ENCODE measurements around the gene AP2A2. TPM values are rescaled to one million over a fixed set of nuclear protein-coding genes. Genes with fewer than 3 reads are reported as not detected.

The AP2A2 gene
- total RNA-seq, 1 donor from 2014 or later: 69.7 TPM

DNA sequence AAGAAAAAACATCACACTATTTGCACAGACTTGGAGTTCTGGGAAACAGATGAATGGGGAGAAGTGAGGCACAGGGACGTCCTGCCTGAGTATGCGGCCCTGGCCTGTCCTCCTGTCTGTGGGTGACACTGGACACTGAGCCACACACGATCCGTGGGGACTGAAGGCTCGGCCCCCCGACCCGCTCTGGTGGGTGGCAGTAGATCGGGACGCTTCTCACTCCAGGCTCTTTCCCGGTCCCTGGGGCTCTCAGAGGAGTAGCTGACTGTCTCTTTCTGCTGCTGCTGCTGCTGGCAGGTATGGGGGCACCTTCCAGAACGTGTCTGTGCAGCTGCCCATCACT, 83.1 kb downstream of the AP2A2 start:
- DNase-seq (ENCODE audit: low spot score): no peak
- Mint-ChIP-seq H3K27ac (ENCODE audit: unreplicated experiment) (no peak overlapping the region), H3K9me3 (ENCODE audit: low read depth) (no peaks in the 10 kb centered on the region), H3K4me3 (ENCODE audit: unreplicated experiment) (no peak overlapping the region), H3K36me3 (ENCODE audit: low read depth) (peaks cover 23% of the 10 kb centered on the region), H3K4me1 (ENCODE audit: low read depth) (no peaks in the 10 kb centered on the region), H3K27me3 (ENCODE audit: low read depth) (no peaks in the 10 kb centered on the region)
- TF ChIP-seq, protein P1, sequence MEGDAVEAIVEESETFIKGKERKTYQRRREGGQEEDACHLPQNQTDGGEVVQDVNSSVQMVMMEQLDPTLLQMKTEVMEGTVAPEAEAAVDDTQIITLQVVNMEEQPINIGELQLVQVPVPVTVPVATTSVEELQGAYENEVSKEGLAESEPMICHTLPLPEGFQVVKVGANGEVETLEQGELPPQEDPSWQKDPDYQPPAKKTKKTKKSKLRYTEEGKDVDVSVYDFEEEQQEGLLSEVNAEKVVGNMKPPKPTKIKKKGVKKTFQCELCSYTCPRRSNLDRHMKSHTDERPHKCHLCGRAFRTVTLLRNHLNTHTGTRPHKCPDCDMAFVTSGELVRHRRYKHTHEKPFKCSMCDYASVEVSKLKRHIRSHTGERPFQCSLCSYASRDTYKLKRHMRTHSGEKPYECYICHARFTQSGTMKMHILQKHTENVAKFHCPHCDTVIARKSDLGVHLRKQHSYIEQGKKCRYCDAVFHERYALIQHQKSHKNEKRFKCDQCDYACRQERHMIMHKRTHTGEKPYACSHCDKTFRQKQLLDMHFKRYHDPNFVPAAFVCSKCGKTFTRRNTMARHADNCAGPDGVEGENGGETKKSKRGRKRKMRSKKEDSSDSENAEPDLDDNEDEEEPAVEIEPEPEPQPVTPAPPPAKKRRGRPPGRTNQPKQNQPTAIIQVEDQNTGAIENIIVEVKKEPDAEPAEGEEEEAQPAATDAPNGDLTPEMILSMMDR (IDR thresholded peaks at IDR 0.05): no peak

DNA sequence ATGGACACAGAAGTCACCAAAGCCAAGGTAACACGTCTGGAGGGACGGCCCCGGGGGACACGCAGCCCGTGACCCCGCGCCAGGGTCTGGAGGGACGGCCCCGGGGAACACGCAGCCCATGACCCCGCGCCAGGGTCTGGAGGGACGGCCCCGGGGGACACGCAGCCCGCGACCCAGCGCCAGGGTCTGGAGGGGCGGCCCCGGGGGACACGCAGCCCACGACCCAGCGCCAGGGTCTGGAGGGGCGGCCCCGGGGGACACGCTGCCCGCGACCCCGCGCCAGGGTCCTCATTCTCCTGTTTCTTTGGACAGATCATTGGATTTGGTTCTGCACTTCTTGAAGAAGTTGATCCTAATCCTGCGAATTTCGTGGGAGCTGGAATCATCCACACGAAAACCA, 83.7 kb downstream of the AP2A2 start:
- no peak for DNase-seq (ENCODE audit: low spot score)
- H3K36me3 Mint-ChIP-seq (ENCODE audit: low read depth): peaks cover 23% of the 10 kb centered on the region
- H3K9me3 Mint-ChIP-seq (ENCODE audit: low read depth): no peaks in the 10 kb centered on the region
- H3K4me1 Mint-ChIP-seq (ENCODE audit: low read depth): no peaks in the 10 kb centered on the region
- no peak overlapping the region for H3K4me3 Mint-ChIP-seq (ENCODE audit: unreplicated experiment)
- no peak overlapping the region for H3K27ac Mint-ChIP-seq (ENCODE audit: unreplicated experiment)
- TF ChIP-seq, protein P1 (IDR thresholded peaks at IDR 0.05): no peak
- no peaks in the 10 kb centered on the region for H3K27me3 Mint-ChIP-seq (ENCODE audit: low read depth)

DNA sequence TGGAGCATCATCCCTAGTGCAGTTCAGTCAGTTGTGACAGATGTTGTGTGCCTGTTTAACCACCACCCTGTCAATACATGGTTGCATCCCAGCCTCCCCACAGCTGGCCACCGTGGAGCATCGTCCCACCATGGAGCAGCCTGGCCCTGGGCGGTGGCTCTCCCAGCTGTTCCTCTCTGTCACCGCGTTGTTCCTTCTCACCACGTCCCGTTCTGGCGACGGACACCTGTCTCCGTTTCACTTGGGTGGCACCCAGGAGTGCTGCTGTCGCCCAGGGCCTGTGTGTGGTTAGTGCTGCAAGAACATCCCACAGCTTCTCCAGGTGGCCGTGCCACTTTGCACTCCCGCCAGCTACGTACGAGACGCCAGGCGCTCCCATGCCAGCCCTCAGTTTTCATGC, 84.3 kb downstream of the AP2A2 start:
- TF ChIP-seq, protein P1 (IDR thresholded peaks at IDR 0.05): no peak
- Mint-ChIP-seq H3K27me3 (ENCODE audit: low read depth) (no peaks in the 10 kb centered on the region), H3K27ac (ENCODE audit: unreplicated experiment) (no peak overlapping the region), H3K36me3 (ENCODE audit: low read depth) (peaks cover 23% of the 10 kb centered on the region), H3K4me3 (ENCODE audit: unreplicated experiment) (no peak overlapping the region), H3K4me1 (ENCODE audit: low read depth) (no peaks in the 10 kb centered on the region), H3K9me3 (ENCODE audit: low read depth) (no peaks in the 10 kb centered on the region)
- no peak for DNase-seq (ENCODE audit: low spot score)

DNA sequence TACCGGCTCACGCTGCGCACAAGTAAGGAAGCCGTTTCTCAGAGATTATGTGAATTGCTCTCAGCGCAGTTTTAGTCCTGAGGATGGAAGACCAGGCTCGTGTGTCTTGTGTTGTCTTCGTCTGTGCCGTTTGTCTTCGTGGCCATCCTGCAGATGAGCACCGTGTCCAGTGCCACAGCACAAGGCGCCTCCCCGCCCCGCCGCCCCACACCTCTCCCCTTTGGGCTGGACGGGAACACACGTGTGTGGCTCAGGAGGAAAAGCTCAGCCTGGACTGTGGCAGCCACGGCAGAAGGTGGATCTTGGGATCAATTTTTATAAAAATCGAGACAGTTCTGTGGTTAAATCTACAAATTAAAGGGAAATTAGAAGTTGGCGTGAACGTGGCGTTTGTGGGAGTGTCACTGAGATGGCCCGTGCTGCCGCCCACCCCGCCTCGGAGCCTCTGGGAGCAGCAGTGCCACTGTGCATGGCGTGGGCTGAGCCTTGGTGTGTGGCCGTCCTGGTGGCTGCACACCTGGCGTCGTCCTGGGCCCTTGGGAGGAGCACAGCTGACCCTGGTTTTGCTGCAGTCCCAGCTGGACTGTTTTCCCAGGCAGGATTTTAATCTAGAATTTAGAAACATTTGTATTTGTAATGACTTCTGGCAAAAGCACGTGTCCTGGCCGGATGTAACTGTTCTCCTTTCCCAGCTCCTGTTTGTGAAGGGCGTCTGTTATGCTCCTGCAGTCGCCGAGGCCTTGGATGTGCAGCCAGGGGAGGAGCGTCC, 85.1 kb downstream of the AP2A2 start:
- no peak overlapping the region for H3K4me3 Mint-ChIP-seq (ENCODE audit: unreplicated experiment)
- TF ChIP-seq, protein P1 (IDR thresholded peaks at IDR 0.05): no peak
- H3K4me1 Mint-ChIP-seq (ENCODE audit: low read depth): no peaks in the 10 kb centered on the region
- H3K27me3 Mint-ChIP-seq (ENCODE audit: low read depth): no peaks in the 10 kb centered on the region
- H3K27ac Mint-ChIP-seq (ENCODE audit: unreplicated experiment): no peak overlapping the region
- H3K9me3 Mint-ChIP-seq (ENCODE audit: low read depth): no peaks in the 10 kb centered on the region
- H3K36me3 Mint-ChIP-seq (ENCODE audit: low read depth): peaks cover 18% of the 10 kb centered on the region
- DNase-seq (ENCODE audit: low spot score): no peak

DNA sequence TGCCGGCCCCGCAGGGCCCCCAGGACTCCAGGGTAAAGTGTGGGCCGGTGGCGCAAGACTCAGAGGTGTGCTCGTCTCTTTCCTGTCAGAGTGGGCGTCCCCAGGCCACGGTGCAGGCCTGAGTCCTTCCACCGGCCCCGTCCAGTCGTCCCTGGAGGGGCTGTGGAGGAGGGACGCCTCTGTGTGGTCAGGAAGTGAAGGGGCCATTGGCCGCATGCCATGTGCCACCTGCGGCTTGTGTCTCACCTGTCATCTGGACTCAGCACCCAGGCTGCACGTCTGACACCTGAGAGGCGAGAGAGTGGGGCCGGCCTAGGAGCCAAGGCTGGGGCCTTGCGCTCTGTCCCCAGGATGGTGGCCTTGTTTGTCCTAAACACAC, 85.6 kb downstream of the AP2A2 start:
- peaks cover 16% of the 10 kb centered on the region for H3K36me3 Mint-ChIP-seq (ENCODE audit: low read depth)
- no peaks in the 10 kb centered on the region for H3K4me1 Mint-ChIP-seq (ENCODE audit: low read depth)
- DNase-seq (ENCODE audit: low spot score): no peak
- no peaks in the 10 kb centered on the region for H3K9me3 Mint-ChIP-seq (ENCODE audit: low read depth)
- H3K4me3 Mint-ChIP-seq (ENCODE audit: unreplicated experiment): no peak overlapping the region
- H3K27me3 Mint-ChIP-seq (ENCODE audit: low read depth): no peaks in the 10 kb centered on the region
- TF ChIP-seq, protein P1 (IDR thresholded peaks at IDR 0.05): no peak
- H3K27ac Mint-ChIP-seq (ENCODE audit: unreplicated experiment): no peak overlapping the region

Data from chondrocyte (in vitro differentiated cells).